Bronchial epithelial cell (primary cell): ENCODE results near the gene FOXO3. TPM values are rescaled to one million over a fixed set of nuclear protein-coding genes. Genes with fewer than 3 reads are reported as not detected.
"Not testable (repeated sequence)": the region's sequence is repeated elsewhere in the genome, so short reads cannot be mapped to it uniquely, and the experiment has no call there.

Experiments
- DNase-seq: peaks from one replicate; pipeline ENCODE4 v3.0.0-alpha.2; 2010; ENCODE audit warnings: low read depth
- FAIRE-seq: peaks from 2 replicates; lab custom pipeline; 2011; peaks lifted over from hg19 to GRCh38; lab: Jason Lieb, UNC
- H3K27me3 ChIP-seq: 2 replicates; pipeline ENCODE4 v1.5.1; 2011; ENCODE audit warnings: low read length; ENCODE audit not compliant: control insufficient read depth, insufficient read depth
- H3K36me3 ChIP-seq: 2 replicates; pipeline ENCODE4 v1.5.1; 2011; ENCODE audit warnings: low read length; ENCODE audit not compliant: control insufficient read depth, insufficient read depth
- H3K4me3 ChIP-seq: 2 replicates; pipeline ENCODE4 v1.5.1; 2011; ENCODE audit warnings: mild to moderate bottlenecking, low read depth, low read length, control low read depth
- CTCF ChIP-seq: IDR thresholded peaks from 2 replicates; pipeline ENCODE4 v1.5.1; 2011; ENCODE audit warnings: mild to moderate bottlenecking, moderate library complexity, low read length, control low read depth, inconsistent platforms; ENCODE audit not compliant: insufficient read depth, severe bottlenecking
- total RNA-seq: library from RNA; depleted of rRNA; stranded (reverse); fragments of >200 nt; gene quantifications from 2 replicates; pipeline ENCODE4 v1.2.1, GENCODE V29; 2014

FOXO3 gene
- total RNA-seq, 1 donor from 2014 or later, result 28.7 TPM

GRCh38 chr6:108558372-108559096 is 2.2 kb upstream of the FOXO3 start:
- no peaks in the 10 kb centered on the region for H3K27me3 ChIP-seq
- no peak for FAIRE-seq
- no peak for TF ChIP-seq CTCF
- no peaks in the 10 kb centered on the region for H3K36me3 ChIP-seq
- peak; percentile 92 for DNase-seq
- peak overlapping the region; percentile 55 for H3K4me3 ChIP-seq

DNA sequence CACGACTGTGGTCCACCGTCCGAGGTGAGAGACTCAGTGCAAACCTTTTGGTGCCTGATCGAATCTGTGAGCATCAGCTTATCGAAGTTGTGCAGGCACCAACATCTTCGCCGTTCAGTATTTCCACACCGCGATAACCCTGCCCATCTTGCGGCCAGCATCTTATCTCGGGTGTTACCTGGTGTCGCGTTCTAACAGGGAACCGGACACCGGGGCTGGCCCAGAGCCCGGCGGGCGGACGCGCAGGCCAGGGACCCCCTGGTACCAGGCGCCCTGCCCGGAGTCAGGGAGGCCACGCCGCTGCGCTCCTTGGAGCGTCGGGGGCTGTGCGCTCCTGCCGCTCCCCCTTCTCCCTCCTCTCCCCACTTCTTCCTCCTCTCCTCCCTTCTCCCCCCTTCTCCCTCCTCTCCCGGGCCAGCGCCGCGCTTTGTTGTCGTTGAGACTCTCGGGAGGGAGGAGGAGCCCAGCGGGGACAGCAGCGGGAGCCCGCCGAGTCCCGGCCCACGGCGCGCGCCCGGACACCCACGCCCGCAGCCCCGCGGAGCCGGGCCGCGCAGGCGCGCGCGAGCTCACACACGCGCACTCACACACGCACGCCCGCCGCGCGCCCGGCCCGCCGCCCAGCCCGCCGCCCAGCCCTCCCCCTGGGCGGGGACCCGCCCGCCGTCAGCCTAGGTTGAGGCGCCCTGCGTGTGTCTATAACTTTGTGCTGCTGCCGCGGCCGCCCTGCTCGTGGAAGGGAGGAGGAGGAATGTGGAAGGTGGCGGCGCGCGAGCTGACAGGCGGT is 1.4 kb upstream of the FOXO3 start:
- H3K36me3 ChIP-seq, result no peaks in the 10 kb centered on the region
- peak overlapping the region; percentile 55 for H3K4me3 ChIP-seq
- FAIRE-seq, result no peak
- no peaks in the 10 kb centered on the region for H3K27me3 ChIP-seq
- peak; percentile 51 for DNase-seq
- TF ChIP-seq CTCF, result no peak

GRCh38 chr6:108559884-108560462 is 744 bp upstream of the FOXO3 start:
- FAIRE-seq (no peak), DNase-seq (peak; percentile 39)
- no peak for TF ChIP-seq CTCF
- peak overlapping the region; percentile 55 for H3K4me3 ChIP-seq
- no peaks in the 10 kb centered on the region for H3K27me3 ChIP-seq
- H3K36me3 ChIP-seq, result peaks cover under 1% of the 10 kb centered on the region

DNA sequence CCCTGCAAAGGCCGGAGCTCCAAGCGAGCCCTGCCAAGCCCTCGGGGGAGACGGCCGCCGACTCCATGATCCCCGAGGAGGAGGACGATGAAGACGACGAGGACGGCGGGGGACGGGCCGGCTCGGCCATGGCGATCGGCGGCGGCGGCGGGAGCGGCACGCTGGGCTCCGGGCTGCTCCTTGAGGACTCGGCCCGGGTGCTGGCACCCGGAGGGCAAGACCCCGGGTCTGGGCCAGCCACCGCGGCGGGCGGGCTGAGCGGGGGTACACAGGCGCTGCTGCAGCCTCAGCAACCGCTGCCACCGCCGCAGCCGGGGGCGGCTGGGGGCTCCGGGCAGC is 561 bp downstream of the FOXO3 start:
- not testable (repeated sequence) for H3K36me3 ChIP-seq, FAIRE-seq, DNase-seq, H3K27me3 ChIP-seq
- peak overlapping the region; percentile 55 for H3K4me3 ChIP-seq

DNA sequence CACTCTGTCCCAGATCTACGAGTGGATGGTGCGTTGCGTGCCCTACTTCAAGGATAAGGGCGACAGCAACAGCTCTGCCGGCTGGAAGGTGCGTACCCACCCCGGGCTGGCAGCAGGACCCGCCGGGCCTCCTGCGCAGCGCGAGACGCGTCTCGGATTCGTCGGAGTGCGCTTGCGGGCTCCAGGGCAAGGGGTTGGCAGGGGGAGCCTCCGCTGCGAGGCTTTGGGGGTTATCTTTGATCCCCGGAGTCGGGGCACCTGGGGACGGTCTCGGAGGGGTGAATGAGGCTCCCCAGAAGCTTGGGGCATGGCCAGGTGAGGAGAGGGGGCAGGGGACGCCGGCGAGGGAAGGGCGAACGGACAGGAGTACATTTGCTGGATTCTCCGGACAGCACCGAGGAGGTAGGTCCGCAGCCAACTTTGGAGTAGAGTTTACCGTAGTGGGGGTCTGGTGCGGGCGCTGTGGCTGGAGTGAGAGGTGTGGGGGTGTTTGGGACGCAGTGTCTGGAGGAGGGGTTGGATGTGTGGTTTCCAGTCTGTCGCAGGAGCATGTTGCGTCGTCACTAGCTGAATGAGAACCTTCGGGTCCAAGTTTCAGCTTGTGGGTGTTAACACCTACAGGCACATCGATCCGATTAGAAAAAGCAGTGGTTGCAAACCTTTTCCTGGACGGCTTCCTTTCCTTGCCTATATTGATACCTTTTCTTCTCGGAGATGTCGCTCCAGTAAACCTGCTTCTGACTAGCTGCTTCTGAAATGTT is 1.2 kb downstream of the FOXO3 start:
- H3K36me3 ChIP-seq, result peaks cover 5% of the 10 kb centered on the region
- DNase-seq (peak; percentile 25), FAIRE-seq (no peak)
- no peak for TF ChIP-seq CTCF
- no peaks in the 10 kb centered on the region for H3K27me3 ChIP-seq
- H3K4me3 ChIP-seq, result peak overlapping the region; percentile 55
